Ecto neural progenitor cell (in vitro differentiated cells): ENCODE data around the gene RXRG.

Source experiments
- DNase-seq: peaks from one replicate; pipeline ENCODE4 v3.0.0-alpha.2; 2018; ENCODE audit warnings: low spot score

Gene RXRG

DNA sequence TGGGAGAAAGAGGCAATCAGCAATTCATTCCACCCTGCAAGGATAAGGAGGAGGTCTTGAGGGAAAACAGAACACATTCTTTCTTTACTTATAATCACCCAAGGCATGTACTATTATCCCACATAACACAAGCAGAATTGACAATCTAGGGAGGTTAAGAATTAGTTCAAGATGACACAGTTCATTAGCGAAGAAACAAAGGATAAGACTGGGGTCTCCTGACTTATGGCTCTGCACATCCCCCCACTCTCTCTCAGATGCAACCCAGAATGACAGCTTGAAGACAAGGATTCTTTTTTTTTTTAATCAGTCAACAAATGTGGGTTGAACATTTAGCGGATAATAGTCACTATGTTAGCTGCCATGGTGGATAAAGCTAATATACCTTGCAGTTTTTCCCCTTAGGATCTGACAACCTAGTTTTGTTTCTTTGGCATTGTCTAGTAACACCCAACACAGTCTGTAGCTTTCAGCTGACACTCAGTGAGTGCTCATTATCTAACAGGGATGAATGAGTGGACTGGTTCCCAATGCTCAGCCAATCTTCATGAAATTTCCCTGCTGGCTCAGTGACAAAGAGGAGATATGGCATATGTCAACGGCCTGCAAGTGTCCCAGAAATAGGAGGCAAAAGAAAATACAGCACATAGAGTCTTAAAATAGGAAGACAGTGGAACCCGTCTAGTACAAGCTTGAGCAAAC is 35.1 kb downstream of the RXRG start:
- DNase-seq, result no peak

DNA sequence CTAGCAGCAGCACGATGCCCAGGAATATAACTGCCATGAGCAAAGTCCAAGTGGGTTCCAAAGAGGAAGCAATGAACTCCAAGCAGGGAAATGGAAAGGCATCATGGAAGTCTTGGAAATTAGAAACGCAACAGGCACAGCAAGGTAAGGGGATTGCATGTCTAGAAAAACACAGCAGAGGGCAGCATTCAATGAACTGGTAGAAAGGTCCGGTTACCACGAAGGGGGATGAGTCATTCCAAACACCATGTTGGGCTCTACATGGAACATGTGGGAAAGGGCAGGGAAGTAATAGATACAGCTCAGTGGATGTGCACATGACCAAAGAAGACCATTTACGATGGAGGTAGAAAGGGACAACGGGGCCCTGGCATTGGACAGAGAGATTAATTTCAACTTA is 36.4 kb downstream of the RXRG start:
- no peak for DNase-seq

DNA sequence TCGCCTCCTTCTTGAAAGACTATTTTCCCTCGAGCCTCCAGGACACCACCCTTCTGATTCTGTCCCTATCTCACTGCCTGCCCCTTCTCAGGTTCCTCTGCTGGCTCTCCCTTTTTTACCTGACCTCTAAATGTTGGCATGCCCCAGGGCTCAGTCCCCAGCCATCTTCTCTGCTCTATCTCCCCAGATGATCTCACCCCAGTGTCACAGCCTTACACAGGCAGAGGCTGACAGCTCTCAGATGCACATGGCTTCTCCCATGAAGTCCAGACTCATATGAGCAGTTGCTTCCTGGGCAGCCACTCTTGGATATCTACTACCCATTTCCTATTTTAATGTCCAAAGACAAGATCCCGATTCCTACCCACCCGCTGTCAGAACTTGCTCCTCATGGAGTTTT is 37.5 kb downstream of the RXRG start:
- DNase-seq, result no peak

DNA sequence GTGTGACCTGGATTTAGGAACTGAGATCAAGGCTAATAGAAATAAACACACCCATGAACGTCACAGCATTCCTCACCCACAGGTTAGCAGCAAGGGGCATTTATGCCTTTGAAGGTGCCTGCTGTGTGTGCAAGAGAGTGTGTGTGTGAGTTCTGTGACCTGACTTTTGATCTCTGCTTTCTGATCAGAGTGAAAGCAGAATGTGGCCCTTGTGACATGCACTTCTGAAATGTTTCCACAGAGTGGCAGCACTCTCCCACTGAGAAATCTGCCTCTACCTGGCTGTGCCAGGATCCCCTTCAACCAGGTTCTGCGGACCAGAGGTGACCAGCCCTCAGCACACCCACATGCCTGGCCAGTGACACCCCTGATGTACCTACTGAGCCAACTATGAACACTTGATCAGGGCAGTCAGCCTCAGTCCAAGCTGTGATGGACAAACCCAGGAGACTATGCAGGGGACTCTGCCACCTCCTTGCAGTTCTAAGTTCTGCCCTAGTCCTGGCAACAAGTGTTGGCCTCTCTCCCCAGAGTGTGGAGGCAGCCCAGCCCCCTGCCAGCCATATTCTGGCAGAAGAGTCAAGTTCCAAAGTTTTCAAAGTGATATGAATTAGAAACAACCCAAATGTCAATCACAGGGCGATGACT is 41.0 kb downstream of the RXRG start:
- peak; percentile 63 for DNase-seq

DNA sequence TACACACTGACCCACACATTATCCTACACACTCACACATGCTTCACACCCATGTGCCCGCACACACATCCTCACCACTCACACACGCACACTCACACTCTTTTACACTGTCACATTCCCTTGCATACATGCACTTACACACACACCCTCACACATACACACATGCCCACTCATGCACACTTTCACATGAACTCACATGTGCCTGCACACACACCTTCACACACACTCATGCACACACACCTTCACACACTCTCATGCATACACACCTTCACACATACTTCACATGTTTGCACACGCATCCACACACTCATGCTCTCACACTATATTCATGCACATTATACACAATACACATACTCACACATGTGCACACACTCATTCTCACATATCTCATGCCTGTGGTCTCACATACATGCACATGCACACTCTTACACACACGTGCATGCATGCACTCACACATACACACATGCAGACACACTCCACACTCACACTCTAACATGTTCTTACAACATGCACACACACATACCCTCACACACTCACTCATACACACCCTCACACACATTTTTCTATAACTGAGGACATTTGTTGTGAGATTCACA is 42.3 kb downstream of the RXRG start:
- DNase-seq, result no peak

DNA sequence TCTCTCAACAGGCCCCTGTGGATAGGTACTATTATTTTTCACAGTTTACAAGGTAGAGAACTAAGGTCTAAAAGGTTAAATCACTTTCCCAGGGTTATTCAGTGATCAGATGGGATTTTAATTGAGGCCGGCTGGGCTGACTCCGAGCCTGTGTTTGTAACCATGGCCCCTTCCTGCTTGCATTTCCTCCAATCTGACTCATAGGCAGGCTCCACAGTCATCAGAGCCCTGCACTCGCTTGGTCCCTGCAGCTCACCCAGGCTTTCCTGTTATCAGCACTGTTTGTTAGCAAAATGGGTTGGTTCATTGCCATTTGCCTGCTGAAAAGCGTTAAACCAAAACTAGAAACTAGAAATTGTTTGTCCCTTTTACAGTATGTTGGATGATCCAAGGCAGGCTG is 47.0 kb downstream of the RXRG start:
- no peak for DNase-seq

DNA sequence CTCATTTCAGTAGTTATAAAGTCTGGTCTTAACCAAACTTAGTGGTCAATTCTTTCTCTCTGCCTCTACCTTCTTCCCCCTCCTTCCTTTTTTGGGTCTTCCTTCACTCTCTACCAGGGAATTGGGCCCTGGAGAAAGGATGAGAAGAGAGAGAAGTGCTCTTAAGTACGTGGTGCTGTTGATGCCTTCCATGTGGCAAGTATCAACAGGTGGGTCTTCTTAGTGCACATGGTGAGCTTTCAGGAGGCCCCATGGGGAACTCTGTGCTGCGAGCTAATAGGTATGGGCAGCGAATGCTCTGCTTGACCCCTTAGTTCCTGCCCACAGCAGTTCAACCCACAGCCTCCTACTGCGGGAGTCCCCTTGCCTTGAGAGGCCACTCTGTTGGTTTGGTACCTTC is 49.0 kb downstream of the RXRG start:
- no peak for DNase-seq

DNA sequence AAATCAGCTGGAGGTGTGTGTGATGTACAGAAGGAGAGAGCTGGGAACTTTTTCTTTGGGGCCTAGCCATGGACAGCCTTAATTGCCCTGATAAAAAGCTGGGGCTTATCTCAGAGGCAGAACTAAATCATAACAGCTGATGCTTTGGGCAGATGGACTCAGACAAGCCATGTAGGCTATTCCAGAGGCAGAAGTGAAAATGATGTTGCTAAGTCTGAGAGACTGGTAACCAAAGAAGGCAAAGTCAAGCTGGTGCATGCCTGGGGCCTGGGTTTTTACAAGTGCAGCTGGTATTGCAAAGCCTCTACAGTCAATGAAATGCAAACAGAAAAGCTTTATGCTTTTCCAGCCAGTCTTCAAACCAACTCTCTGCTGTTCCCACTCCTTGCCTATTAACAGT is 49.4 kb downstream of the RXRG start:
- DNase-seq, result no peak

DNA sequence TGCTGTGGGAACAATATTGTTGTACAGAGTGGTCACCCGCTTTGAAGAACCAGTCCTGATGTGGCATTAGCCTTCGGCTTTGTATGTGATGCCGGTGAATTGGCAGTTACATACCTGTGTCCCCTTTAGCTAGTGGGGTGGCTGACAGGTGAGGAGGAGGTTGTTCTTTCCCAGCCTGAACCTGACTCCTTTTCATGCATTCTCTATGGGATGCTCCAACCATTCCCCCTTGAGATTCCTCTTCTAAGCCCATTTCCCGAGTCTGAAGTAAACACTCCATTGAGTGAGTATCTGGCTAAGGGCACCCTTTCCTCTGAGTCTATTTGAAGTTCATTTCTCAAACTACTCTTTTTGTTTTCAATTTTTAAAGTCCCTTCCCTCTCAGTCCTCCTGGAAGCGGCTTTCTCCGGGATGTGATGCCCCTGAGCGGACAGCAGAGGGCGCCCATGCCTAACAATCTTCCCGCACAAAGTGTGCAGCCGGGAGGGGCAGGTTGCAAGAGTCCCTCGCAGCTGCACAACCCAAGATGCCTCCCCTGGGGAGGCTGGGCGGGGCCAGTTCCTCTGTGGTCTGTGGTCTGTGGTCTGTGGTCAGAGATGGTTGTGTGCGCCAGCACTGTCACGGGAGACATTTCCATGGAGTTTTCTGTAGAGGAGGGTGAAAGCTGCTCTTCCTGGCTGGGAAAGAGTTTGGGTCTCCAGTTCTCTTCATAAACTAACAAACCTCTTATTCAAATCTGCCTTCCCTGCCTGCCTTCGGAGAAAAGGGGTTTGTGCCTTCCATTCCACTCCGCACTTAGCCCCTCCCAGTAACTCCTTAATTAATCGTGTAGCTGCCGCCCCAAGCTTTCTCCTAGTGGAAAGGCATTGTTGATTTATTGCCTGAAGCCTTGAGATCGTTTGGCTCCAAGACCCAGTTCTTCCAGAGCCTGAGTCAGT is 52.0 kb downstream of the RXRG start:
- DNase-seq, result peak; percentile 88

DNA sequence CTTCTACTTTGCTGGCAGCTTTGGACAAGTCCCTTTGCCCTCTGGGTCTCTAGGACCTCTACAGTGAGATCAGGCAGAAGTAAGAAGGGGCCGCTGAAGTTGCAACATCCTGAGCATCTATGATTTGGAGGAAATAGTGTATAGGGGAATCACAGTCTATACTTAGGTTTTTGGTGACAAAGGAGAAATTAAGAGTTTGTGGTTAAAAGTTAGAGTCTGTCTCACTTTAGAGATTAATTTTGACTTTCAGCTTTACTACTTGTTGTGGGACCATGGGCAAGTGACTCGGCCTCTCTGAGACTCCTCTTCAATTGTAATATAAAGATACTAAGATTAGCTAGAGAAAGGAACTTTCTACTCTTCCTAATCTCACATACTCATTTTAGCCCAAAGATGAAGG is 55.3 kb downstream of the RXRG start:
- no peak for DNase-seq

DNA sequence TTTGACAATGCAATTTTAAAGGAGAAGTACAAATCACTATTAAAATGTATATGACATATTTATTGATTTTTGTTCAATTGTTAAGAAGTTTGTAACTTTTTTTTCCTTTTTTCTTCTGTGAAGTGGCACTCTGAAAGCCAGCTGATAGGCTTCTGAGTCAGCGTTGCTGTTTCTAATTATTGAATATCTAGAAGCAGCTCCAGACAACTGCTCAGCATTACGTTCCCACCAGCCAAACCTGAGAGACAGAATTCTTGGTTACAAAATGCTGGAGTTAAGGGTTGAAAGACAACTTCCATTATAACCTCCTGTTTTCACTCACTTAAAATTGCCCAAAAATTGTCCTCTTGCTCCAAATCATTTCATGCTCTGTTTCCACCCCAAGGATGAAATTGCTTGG is 57.0 kb downstream of the RXRG start:
- no peak for DNase-seq

DNA sequence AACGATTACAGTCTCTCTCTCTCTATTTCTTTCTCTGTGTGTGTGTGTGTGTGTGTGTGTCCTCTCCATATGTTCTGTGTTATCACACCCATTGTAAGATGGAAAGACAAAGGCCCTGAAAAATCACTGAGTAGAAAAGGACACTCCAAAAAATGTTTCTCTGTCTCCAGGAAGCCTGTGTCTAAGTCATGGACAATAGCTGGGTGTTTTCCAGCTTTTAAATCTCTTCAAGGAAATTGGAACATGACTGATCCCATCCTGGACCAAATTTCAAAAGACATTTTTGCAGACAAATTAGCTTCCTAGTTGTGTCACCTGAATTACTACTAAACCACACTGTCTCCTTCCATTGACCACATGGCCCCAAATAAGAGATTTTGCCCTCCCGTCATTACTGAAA is 57.4 kb downstream of the RXRG start:
- DNase-seq, result no peak

DNA sequence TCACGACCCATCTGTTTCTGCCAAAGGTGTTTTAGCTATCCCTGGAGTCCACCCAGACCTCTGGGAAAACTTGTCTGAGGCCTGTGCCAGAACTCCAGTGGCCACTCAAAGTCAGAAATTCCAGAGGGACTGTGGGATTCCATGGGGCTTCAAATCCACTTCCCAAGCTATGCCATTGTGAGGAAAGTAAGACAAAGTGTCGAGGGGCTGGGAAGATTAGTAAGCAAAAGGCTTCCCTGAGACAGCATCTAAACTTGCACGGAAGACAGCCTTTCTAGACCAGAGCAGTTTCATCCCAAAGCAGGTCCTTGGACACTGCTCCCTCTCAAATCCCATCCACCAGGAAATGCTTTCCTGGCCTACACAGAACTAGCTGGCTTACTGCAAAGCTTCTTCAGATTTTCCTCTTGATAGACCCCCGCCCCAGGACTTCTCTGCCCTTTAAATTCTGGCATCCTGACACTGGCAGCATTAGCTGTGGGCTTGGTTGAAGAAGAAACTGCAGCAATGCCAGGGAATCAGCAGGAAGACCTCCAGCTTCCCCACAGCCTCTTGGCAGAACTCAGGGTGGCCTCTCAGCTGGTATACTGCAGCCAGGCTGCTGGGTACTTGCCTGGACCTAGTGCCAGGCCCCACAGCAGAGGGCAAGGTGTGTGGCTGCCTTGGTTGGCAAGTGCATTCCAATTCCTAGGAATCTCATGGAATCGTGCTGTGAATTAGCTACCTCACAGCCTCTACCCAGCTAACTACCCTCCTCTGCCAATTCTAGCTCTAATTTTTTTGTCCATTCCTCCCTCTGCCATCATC is 61.1 kb downstream of the RXRG start:
- DNase-seq, result no peak

DNA sequence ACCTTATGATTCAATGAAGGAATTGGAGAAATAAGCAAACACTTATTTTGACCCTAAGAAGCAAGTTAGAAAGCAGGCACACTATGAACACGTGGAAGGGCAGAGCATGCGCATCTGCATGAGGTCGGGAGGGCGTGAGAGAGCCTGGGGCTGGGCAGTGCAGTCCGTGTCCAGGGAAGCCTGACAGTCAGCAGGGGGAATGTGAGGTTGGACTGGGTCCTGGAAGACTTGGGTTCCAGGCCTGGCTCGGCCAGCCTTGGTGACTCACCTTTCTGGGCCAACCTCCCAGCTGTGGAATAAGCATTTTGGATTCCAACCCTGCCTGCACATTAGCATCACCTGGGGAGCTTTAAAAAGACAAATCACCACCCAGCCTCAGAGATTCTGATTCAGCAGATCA is 61.9 kb downstream of the RXRG start:
- DNase-seq, result no peak

DNA sequence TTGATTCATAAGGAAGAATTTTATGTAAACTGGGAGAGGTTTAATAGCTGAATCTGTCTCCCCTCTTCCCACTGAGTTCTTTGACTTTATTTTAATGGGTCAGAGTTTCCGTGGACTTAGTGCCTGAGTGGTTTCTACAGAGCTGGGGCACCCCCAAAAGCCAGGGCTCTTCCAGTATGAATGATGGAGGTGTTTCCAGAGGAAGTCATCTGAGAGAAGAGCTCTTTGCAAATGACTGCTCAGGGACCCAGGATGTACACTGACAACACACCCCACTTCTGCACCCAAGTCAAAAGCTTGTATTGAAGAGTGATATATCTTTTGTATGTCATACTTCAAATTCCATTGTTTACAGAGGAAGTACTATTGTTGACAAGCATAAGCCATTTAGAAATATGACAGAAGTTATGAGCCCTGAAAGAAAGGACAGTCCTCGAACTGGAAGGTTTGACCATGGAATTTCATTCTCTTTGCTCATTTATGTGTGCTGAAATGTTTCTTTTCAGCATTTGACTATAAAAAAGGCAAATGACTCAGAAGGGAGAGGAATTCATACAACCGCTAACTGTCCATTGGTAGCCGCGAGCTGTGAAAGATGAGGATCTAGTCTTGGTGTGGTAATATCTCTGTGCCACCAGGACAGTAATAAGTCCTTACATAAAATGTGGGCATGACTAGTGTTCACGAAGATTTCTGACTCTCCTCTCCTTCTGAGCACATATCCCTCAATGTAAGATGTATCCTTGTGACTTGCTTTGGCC is 63.0 kb downstream of the RXRG start:
- DNase-seq, result no peak

DNA sequence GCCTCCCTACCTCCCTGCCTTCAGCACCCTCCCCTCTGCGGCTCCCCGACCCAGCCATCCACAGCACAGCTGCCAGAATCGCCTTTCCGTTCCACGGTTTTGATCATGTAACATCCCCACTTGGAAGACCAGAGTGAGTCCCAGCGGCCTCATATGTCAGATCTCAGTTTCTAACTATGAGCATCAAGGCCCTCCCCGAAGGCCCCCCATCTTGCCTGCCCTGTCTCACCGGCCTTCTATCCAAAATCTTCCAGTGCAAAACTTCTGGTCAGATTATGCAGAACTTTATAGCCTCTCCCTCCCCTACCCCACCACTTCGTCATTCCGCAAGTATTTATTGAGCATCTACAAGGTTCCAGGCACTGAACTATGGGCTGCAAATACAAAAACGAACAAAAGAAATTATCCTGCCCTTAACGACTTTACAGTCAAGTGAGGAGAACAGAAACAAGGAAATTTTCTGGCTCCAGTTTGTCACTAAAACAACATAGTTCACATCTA is 68.1 kb downstream of the RXRG start:
- DNase-seq, result no peak

DNA sequence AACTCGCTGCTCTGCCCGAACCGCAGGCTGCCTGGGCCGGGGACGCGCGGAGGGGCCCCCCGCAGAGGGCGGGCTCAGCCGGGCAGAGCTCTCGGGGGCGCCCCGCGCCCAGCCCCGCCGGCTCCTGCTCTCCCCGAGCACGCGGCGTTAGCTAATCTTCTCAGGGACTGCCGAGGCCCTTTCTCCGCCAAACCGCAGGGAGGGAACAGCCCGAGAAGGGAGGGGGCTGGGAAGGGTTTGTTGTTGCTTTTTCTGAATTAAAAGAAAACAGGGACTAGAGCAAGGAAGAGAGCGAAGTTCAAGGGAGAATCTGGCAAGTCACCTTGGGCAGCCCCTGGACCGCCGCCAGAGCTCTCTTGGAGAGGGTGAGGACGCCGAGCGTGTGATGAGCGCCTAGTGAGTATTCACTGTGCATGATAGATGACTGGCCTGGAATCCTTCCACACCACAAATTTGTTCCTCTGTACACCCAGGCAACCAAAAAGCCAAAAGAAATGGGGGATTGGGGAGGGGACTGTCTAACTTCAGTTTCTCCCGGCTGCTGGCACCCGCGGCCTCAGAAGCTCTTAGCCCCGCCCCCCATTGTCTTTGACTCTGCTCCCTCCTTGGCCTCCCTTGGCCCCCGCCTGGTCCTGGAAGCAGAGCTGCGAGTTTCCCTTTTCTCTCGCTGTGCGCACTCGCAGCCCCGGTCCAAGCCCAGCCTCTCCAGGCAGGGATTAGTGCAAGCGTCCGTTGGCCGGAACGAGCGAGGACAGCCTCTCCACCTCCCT is 68.7 kb downstream of the RXRG start:
- peak; percentile 82 for DNase-seq

DNA sequence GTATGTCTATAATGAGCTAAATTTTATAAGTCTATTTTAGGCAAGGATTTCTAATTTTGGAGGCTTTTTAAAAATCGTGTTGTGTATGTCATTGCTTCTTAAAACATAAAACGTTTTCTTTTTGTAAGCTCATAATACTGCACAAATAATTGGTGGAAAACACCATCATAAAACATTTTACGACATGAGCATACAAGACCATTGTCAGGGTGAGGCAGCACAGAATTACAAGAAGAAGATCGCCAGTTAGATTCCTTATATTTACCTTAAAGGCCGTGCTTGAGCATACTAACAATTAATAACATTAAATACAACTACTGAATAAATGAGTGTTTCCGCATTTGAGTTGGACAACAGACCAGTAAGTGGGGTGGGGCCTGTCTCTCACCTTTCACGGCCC is 69.3 kb downstream of the RXRG start:
- no peak for DNase-seq

DNA sequence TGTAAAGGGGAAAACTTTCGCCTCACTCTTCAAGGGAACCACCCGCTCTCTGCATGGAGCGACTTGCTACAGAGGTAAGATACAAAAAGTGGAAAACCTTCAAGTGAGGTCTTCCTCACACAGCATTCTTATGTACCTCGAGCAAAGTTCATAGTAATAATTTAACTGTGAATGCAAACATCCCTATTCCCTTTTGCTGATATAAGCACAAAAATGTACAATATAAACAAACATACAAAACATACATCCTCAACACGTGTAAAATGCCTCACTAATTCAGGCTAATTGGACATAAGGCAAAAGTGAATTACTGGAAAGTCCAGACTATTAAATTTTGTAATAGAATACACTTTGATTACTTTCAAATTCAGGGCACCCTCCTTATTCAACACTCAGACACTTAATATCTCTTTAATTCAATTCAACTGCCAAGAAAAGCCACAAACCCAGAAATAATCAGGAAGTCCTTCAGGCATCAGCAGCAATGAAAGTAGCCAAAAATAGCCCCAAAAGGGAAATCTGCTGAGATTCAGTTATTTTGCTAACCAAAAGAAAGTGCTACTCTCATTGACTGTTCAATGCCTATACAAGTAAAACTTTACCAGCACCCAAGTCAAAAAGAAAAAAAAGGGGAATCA is 73.2 kb downstream of the RXRG start:
- DNase-seq, result no peak
